OCI-LY3 (cell line): ENCODE data around the gene PDE9A.

Source experiments
- CTCF ChIP-seq: fragments of 200-600, 300-600 bp; sonication (generic); IDR thresholded peaks from 2 replicates; pipeline ENCODE4 v1.5.1; 2014; ENCODE audit warnings: antibody characterized with exemption, low read length, low read depth
- EZH2phosphoT487 ChIP-seq: fragments of 200-600 bp; shearing (Covaris generic); IDR thresholded peaks from 2 replicates; pipeline ENCODE4 v1.6.1; 2018; ENCODE audit warnings: antibody characterized with exemption, mixed run types, low read depth

- no peak for TF ChIP-seq CTCF
- TF ChIP-seq EZH2phosphoT487, result no peak
These were observed 32.1 kb upstream of the PDE9A start for GRCh38 chr21:42621166-42621818.
